Measurements from ENCODE around the gene KIAA0753.

DNA sequence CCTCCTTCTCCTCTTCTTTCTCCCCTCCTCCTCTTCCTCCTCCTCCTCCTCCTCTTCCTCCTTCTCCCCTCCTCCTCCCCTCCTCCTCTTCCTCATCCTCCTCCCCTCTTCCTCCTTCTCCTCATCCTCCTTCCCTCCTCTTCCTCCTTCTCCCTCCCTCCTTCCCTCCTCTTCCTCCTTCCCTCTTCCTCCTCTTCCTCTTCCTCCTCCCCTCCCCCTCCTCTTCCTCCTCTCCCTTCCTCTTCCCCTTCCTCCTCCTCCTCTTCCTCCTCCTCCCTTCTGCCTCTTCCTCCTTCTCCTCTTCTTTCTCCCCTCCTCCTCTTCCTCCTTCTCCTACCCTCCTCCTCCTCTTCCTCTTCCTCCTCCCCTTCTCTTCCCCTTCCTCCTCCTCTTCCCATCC lies 79.1 kb downstream of the KIAA0753 start:
- no peak for TF ChIP-seq POLR2AphosphoS5 (IDR thresholded peaks at IDR 0.05; ENCODE audit: low read depth, low read length)
- no peak for TF ChIP-seq CTCF (IDR thresholded peaks at IDR 0.05)
- TF ChIP-seq SIN3A (IDR thresholded peaks at IDR 0.05; ENCODE audit: borderline replicate concordance, insufficient read depth, low read depth, low read length) = no peak
- TF ChIP-seq, protein P1, sequence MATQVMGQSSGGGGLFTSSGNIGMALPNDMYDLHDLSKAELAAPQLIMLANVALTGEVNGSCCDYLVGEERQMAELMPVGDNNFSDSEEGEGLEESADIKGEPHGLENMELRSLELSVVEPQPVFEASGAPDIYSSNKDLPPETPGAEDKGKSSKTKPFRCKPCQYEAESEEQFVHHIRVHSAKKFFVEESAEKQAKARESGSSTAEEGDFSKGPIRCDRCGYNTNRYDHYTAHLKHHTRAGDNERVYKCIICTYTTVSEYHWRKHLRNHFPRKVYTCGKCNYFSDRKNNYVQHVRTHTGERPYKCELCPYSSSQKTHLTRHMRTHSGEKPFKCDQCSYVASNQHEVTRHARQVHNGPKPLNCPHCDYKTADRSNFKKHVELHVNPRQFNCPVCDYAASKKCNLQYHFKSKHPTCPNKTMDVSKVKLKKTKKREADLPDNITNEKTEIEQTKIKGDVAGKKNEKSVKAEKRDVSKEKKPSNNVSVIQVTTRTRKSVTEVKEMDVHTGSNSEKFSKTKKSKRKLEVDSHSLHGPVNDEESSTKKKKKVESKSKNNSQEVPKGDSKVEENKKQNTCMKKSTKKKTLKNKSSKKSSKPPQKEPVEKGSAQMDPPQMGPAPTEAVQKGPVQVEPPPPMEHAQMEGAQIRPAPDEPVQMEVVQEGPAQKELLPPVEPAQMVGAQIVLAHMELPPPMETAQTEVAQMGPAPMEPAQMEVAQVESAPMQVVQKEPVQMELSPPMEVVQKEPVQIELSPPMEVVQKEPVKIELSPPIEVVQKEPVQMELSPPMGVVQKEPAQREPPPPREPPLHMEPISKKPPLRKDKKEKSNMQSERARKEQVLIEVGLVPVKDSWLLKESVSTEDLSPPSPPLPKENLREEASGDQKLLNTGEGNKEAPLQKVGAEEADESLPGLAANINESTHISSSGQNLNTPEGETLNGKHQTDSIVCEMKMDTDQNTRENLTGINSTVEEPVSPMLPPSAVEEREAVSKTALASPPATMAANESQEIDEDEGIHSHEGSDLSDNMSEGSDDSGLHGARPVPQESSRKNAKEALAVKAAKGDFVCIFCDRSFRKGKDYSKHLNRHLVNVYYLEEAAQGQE (IDR thresholded peaks at IDR 0.05; ENCODE audit: insufficient read depth in 1 of 2, low read depth in 2 of 2, low read length in 1 of 2) = no peak
- no peak for TF ChIP-seq TCF7L2 (IDR thresholded peaks at IDR 0.05; ENCODE audit: low read depth, low read length)

Measured in Panc1 (cell line).